OCI-LY3 (cell line): ENCODE data around the gene RCAN2.

ENCODE experiments used
- CTCF ChIP-seq: fragments of 200-600, 300-600 bp; sonication (generic); IDR thresholded peaks from 2 replicates; pipeline ENCODE4 v1.5.1; 2014; ENCODE audit warnings: antibody characterized with exemption, low read length, low read depth
- EZH2phosphoT487 ChIP-seq: fragments of 200-600 bp; shearing (Covaris generic); IDR thresholded peaks from 2 replicates; pipeline ENCODE4 v1.6.1; 2018; ENCODE audit warnings: antibody characterized with exemption, mixed run types, low read depth

- TF ChIP-seq CTCF (no peak), EZH2phosphoT487 (no peak)
Measured at GRCh38 chr6:46305833-46306232, 185.4 kb downstream of the RCAN2 start.
